ENCODE measurements around the gene SEBOX. TPM values are rescaled to one million over a fixed set of nuclear protein-coding genes. Genes with fewer than 3 reads are reported as not detected.

The SEBOX gene
- total and polyA plus RNA-seq, 2 of the 8 experiments (the other 6 are each of a cell fraction or from before 2014, with no cell fraction given), result not detected

GRCh38 chr17:28341516-28341915 is 23.5 kb downstream of the SEBOX start:
- Histone ChIP-seq H3K4ac (replicated peaks; ENCODE audit: insufficient read length, low read depth, low read length) (no peak overlapping the region), H3K9ac (replicated peaks in 1 of 4; ENCODE audit: extremely low read depth in 1 of 4, low read depth in 3 of 4, low read length in 3 of 4) (no peak overlapping the region), H3K18ac (ENCODE audit: extremely low read depth, low read length) (no peak overlapping the region), H3K27me3 (replicated peaks in 1 of 4; ENCODE audit: control insufficient read depth in 3 of 4, extremely low read depth in 1 of 4, insufficient read depth in 3 of 4, low read length in 3 of 4) (no peaks in the 10 kb centered on the region), H3K56ac (replicated peaks; ENCODE audit: insufficient read length, low read depth, low read length) (no peak overlapping the region), H3K27ac (ENCODE audit: low read depth, low read length) (no peak overlapping the region), H3K4me3 (ENCODE audit: extremely low read depth in 1 of 4, insufficient read depth in 2 of 4, low read depth in 3 of 4, low read length in 4 of 4) (no peak overlapping the region), H4K8ac (ENCODE audit: extremely low read depth, insufficient read depth, low read length) (no peak overlapping the region), H2BK20ac (ENCODE audit: low read length) (no peak overlapping the region), H3K79me1 (ENCODE audit: low read depth, low read length) (peaks cover 12% of the 10 kb centered on the region), H4K91ac (replicated peaks; ENCODE audit: insufficient read length, low read length) (no peak overlapping the region), H2AK5ac (ENCODE audit: low read depth, low read length) (no peak overlapping the region), H2BK5ac (ENCODE audit: low read depth, low read length) (no peak overlapping the region), H3K36me3 (ENCODE audit: control insufficient read depth in 2 of 4, insufficient read depth in 4 of 4, low read length in 3 of 4) (peaks cover 8 to 24% (median 20%) of the 10 kb centered on the region in 4 experiments), H3K23ac (ENCODE audit: insufficient read length) (no peak overlapping the region), H2AFZ (ENCODE audit: low read length) (no peak overlapping the region), H4K5ac (ENCODE audit: insufficient read length, low read depth, low read length) (no peak overlapping the region), H4K20me1 (replicated peaks in 1 of 2; ENCODE audit: control insufficient read depth in 1 of 2, insufficient read depth in 2 of 2, low read length in 2 of 2) (peaks cover 8% of the 10 kb centered on the region in 2 experiments), H3K79me2 (ENCODE audit: control insufficient read depth in 1 of 2, insufficient read depth in 2 of 2, low read length in 2 of 2) (peaks cover 0 to 7% of the 10 kb centered on the region in 2 experiments; a peak in 2 of 4 replicates), H3K4me2 (ENCODE audit: insufficient read depth in 1 of 2, low read depth in 2 of 2, low read length in 2 of 2) (no peak overlapping the region), H2BK15ac (ENCODE audit: low read length) (no peak overlapping the region), H3K14ac (ENCODE audit: insufficient read length) (no peak overlapping the region), H3K9me3 (ENCODE audit: insufficient read depth in 2 of 2, low read depth in 1 of 2, low read length in 1 of 2) (no peaks in the 10 kb centered on the region), H2BK120ac (replicated peaks; ENCODE audit: low read depth, low read length) (no peak overlapping the region), H3K23me2 (ENCODE audit: low read depth, low read length) (peaks cover under 1% of the 10 kb centered on the region; the same call in 1 of the 2 replicates), H3K4me1 (replicated peaks in 1 of 4; ENCODE audit: control insufficient read depth in 3 of 4, insufficient read depth in 4 of 4, low read length in 3 of 4) (peaks cover 0 to 4% (median 4%) of the 10 kb centered on the region in 4 experiments; a peak in 6 of 7 replicates), H2BK12ac (ENCODE audit: low read depth, low read length) (no peak overlapping the region)
- POLR2A ChIA-PET (ENCODE audit: partially characterized antibody), result interaction anchor here (9.7 kb wide), 1 partner anchor 15 kb away, joined by 92 read pairs; the partner anchor contains the start of gene POLDIP2
- 91% methylated on average over 11 of the region's 11 CpGs; no CpG with 5 or more reads in 1 of the 2 experiments for WGBS, 2 experiments (ENCODE audit: extremely low coverage in 1 of 2, insufficient coverage in 1 of 2, insufficient read length in 1 of 2, insufficient replicate concordance in 2 of 2, low coverage in 1 of 2, low lambda C conversion rate in 2 of 2, missing lambda C conversion rate in 1 of 2)
- FAIRE-seq (no peak), DNase-seq (ENCODE audit: low read depth in 1 of 2, low spot score in 2 of 2) (no peak)
- CTCF ChIA-PET (ENCODE audit: partially characterized antibody), result no interaction called here
- TF ChIP-seq SRF (IDR thresholded peaks at IDR 0.05; ENCODE audit: low read depth, low read length), result no peak
- TF ChIP-seq GTF2F1 (IDR thresholded peaks at IDR 0.05; ENCODE audit: borderline replicate concordance, low read depth, low read length), result no peak
- no peak for TF ChIP-seq BACH1 (IDR thresholded peaks at IDR 0.05; ENCODE audit: low read length)
- TF ChIP-seq ATF2 (IDR thresholded peaks at IDR 0.05; ENCODE audit: low read length), result no peak
- TF ChIP-seq SAP30 (IDR thresholded peaks at IDR 0.05; ENCODE audit: insufficient read depth, insufficient replicate concordance, low read length), result no peak
- no peak for TF ChIP-seq TEAD4 (IDR thresholded peaks at IDR 0.05; ENCODE audit: low read depth, low read length)
- no peak for TF ChIP-seq RAD21 (IDR thresholded peaks at IDR 0.05 in 1 of 2, conservative IDR thresholded peaks at IDR 0.05 in 1 of 2; ENCODE audit: low read depth in 2 of 2, low read length in 2 of 2)
- no peak for TF ChIP-seq BRCA1 (IDR thresholded peaks at IDR 0.05; ENCODE audit: low read depth, low read length)
- TF ChIP-seq CTCF (IDR thresholded peaks at IDR 0.05; ENCODE audit: control extremely low read depth in 1 of 3, insufficient read depth in 1 of 3, low read depth in 1 of 3, low read length in 3 of 3), result no peak
